DOHH2 (cell line): ENCODE data around the gene SBNO2.

ENCODE experiments used
- CTCF ChIP-seq: fragments of 200-600 bp; sonication (generic); IDR thresholded peaks from one replicate; pipeline ENCODE4 v1.5.1; 2014; ENCODE audit warnings: antibody characterized with exemption, mild to moderate bottlenecking, low read depth, low read length; ENCODE audit not compliant: poor library complexity, severe bottlenecking
- EZH2phosphoT487 ChIP-seq: fragments of 200-600 bp; sonication (generic); IDR thresholded peaks from 2 replicates; pipeline ENCODE4 v1.6.1; 2017; ENCODE audit warnings: borderline replicate concordance, mild to moderate bottlenecking, antibody characterized with exemption, low read length, moderate library complexity, mixed read lengths

DNA sequence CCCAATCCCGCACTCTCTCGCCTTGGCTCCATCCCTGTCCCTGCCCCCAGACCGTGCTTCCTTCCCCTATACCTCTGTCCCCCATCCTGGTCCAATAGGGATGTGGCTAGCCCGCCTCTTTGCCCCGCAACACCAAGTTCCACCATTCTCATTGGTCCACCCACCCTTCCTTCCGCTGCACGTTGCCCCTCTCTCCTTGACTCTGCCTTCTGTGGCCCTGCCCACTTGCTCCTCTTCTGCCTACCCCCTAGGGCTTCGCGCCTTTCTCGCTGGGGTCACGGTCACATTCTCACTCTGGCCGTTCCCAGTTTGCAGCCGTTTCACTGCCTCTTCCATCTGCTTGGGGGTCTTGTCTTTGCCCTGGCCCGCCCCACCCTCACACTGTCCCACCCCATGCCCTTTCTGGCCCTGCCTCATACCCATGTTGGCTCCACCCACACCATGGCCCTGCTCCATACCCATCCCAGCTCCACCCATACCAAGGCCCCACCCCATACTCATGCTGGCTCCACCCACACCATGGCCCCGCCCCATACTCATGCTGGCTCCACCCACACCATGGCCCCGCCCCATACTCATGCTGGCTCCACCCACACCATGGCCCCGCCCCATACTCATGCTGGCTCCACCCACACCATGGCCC, 111.6 kb downstream of the SBNO2 start:
- TF ChIP-seq CTCF = no peak
- no peak for TF ChIP-seq EZH2phosphoT487
